Transverse colon (tissue), 4 donors: ENCODE results near the gene RNF144A. TPM values are rescaled to one million over a fixed set of nuclear protein-coding genes. Genes with fewer than 3 reads are reported as not detected.

ENCODE experiments used
- DNase-seq: peaks from one replicate; pipeline ENCODE4 v3.0.0-alpha.2; 2019
- H3K27ac ChIP-seq, 4 donors: fragments of 200-600 bp; sonication (generic); 2 replicates each; pipeline ENCODE4 v1.5.1; 2016 to 2018; ENCODE audit warnings: inconsistent platforms in 4 of 4
- H3K27me3 ChIP-seq: fragments of 200-600 bp; sonication (generic); 2 replicates; pipeline ENCODE4 v1.5.1; 2017; ENCODE audit warnings: inconsistent platforms
- H3K36me3 ChIP-seq, 4 donors: fragments of 200-600 bp; sonication (generic); 2 replicates each; pipeline ENCODE4 v1.5.1; 2017 to 2019; ENCODE audit warnings: inconsistent platforms in 4 of 4
- H3K4me1 ChIP-seq, 4 donors: fragments of 200-600 bp; sonication (generic); 2 replicates each; pipeline ENCODE4 v1.5.1; 2017 to 2020; ENCODE audit warnings: inconsistent platforms in 4 of 4
- H3K4me3 ChIP-seq, 4 donors: fragments of 200-600 bp; sonication (generic); 1 replicate in 1 of 4; 2 replicates in 3 of 4; pipeline versions ENCODE4 v1.5.1 to v1.6.1; 2017 to 2019; ENCODE audit warnings: inconsistent platforms in 4 of 4
- H3K9me3 ChIP-seq, 2 donors: fragments of 200-600 bp; sonication (generic); 2 replicates each; pipeline ENCODE4 v1.5.1; 2017 to 2019; ENCODE audit warnings: inconsistent platforms in 2 of 2
- EP300 ChIP-seq: sonication (generic); formaldehyde crosslinking; IDR thresholded peaks from one replicate; pipeline ENCODE4 v1.6.1; 2017; ENCODE audit warnings: antibody characterized with exemption, low read depth
- POLR2A ChIP-seq: fragments of 450-650 bp; IDR thresholded peaks from one replicate; pipeline ENCODE4 v1.6.1; 2016; ENCODE audit warnings: antibody characterized with exemption, mild to moderate bottlenecking, moderate library complexity
- POLR2AphosphoS5 ChIP-seq, 3 donors: sonication (generic); formaldehyde crosslinking; IDR thresholded peaks; one replicate each; pipeline ENCODE4 v1.6.1; 2016; ENCODE audit warnings: antibody characterized with exemption in 3 of 3
- WGBS, 2 donors: methylation state at CpG; one replicate each; pipeline ENCODE4 v1.1.5; 2018; ENCODE audit warnings: low coverage in 1 of 2; 5-methylcytosine and 5-hydroxymethylcytosine counted together
- in situ Hi-C, 4 donors: fragments of 200-750 bp; cut with MboI; loops; one replicate each; pipeline versions ENCODE4 v1.15.0 to v1.15.1; 2017; ENCODE audit warnings: low sequenced_read_pairs in 3 of 4, low pct_ligation_motif_present in 1 of 4, low pct_unique_long_range_greater_than_20kb in 1 of 4
- intact Hi-C: fragments of 100-400 bp; cut with DNase I; formaldehyde crosslinking; loops from one replicate; pipeline ENCODE4 v1.15.1; 2023; ENCODE audit warnings: low total_unique reads
- total RNA-seq, 4 donors: library from RNA; depleted of rRNA; stranded (reverse); fragments of >200 nt; gene quantifications; one replicate each; pipeline ENCODE4 v1.1.0, GENCODE V29; 2016
- TF ChIP-seq, protein P1 (sequence below), 5 experiments: fragments of 200-600 bp in 3 of 5; fragments of 450-650 bp in 2 of 5; sonication (generic) in 3 of 5; IDR thresholded peaks; 1 replicate in 2 of 5; 2 replicates in 3 of 5; pipeline ENCODE4 v1.5.1; 2016 to 2017; ENCODE audit warnings: antibody characterized with exemption in 5 of 5, inconsistent platforms in 3 of 5, mild to moderate bottlenecking in 2 of 5, moderate library complexity in 1 of 5

RNF144A gene
- total RNA-seq, 4 donors from 2014 or later = 24.0 to 145 (median 83.0) TPM

GRCh38 chr2:6942848-6943247 is 25.6 kb downstream of the RNF144A start:
- Histone ChIP-seq H3K9me3 (no peaks in the 10 kb centered on the region), H3K27me3 (no peaks in the 10 kb centered on the region), H3K4me3 (no peak overlapping the region), H3K36me3 (no peaks in the 10 kb centered on the region), H3K4me1 (peaks cover 0 to 3% (median 0%) of the 10 kb centered on the region in 4 donors), H3K27ac (no peak overlapping the region)
- DNase-seq = no peak
- WGBS, 2 donors = 91% methylated on average over 8 of the region's 8 CpGs
- intact Hi-C loops (no loop called here), in situ Hi-C loops (no loop called here)
- TF ChIP-seq, protein P1, sequence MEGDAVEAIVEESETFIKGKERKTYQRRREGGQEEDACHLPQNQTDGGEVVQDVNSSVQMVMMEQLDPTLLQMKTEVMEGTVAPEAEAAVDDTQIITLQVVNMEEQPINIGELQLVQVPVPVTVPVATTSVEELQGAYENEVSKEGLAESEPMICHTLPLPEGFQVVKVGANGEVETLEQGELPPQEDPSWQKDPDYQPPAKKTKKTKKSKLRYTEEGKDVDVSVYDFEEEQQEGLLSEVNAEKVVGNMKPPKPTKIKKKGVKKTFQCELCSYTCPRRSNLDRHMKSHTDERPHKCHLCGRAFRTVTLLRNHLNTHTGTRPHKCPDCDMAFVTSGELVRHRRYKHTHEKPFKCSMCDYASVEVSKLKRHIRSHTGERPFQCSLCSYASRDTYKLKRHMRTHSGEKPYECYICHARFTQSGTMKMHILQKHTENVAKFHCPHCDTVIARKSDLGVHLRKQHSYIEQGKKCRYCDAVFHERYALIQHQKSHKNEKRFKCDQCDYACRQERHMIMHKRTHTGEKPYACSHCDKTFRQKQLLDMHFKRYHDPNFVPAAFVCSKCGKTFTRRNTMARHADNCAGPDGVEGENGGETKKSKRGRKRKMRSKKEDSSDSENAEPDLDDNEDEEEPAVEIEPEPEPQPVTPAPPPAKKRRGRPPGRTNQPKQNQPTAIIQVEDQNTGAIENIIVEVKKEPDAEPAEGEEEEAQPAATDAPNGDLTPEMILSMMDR (IDR thresholded peaks at IDR 0.05) = no peak
- TF ChIP-seq POLR2AphosphoS5 (IDR thresholded peaks at IDR 0.05) (no peak), POLR2A (no peak), EP300 (no peak)

DNA sequence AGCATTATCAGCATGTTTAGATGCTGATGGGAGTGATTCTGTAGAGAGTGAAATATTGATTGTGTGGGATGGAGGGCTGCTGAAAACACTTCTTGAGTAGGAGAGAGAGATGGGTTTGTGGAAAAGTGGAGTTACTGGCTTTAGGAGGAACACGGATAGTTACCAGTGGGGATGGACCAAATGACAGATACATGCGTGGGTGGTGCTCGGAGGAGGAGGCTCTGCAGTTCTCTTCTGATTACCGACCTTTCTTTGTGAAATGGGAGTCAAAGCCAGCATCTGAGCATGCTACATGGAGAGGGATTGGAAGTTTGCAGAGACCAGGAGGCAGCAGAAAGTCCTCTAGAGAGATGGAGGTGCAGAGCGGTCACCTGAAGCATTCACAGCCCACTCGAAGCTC is 26.3 kb downstream of the RNF144A start:
- H3K9me3 ChIP-seq = no peaks in the 10 kb centered on the region
- no peak for DNase-seq
- no peaks in the 10 kb centered on the region for H3K36me3 ChIP-seq
- H3K27ac ChIP-seq = no peak overlapping the region
- 87 to 100% methylated on average over 1 to 6 of the region's 6 CpGs for WGBS, 2 donors
- intact Hi-C loops = no loop called here
- in situ Hi-C loops = no loop called here
- peaks cover 0 to 3% (median 0%) of the 10 kb centered on the region in 4 donors for H3K4me1 ChIP-seq
- H3K4me3 ChIP-seq = no peak overlapping the region
- TF ChIP-seq POLR2A = no peak
- TF ChIP-seq POLR2AphosphoS5 (IDR thresholded peaks at IDR 0.05) = no peak
- no peak for TF ChIP-seq EP300
- TF ChIP-seq, protein P1 (IDR thresholded peaks at IDR 0.05) = no peak
- H3K27me3 ChIP-seq = no peaks in the 10 kb centered on the region

- peaks cover 0 to 3% (median 0%) of the 10 kb centered on the region in 4 donors for H3K4me1 ChIP-seq
- H3K27me3 ChIP-seq = no peaks in the 10 kb centered on the region
- H3K36me3 ChIP-seq = no peaks in the 10 kb centered on the region
- WGBS, 2 donors = 94% methylated on average over 8 of the region's 8 CpGs; no CpG with 5 or more reads in 1 of the 2 donors
- H3K9me3 ChIP-seq = no peaks in the 10 kb centered on the region
- DNase-seq = no peak
- H3K4me3 ChIP-seq = no peak overlapping the region
- TF ChIP-seq POLR2A = no peak
- TF ChIP-seq, protein P1 (IDR thresholded peaks at IDR 0.05) = no peak
- in situ Hi-C loops (no loop called here), intact Hi-C loops (no loop called here)
- peak overlapping the region in 1 of 4 donors; percentile 39 for H3K27ac ChIP-seq
Measured at GRCh38 chr2:6943971-6944370, 26.8 kb downstream of the RNF144A start.

DNA sequence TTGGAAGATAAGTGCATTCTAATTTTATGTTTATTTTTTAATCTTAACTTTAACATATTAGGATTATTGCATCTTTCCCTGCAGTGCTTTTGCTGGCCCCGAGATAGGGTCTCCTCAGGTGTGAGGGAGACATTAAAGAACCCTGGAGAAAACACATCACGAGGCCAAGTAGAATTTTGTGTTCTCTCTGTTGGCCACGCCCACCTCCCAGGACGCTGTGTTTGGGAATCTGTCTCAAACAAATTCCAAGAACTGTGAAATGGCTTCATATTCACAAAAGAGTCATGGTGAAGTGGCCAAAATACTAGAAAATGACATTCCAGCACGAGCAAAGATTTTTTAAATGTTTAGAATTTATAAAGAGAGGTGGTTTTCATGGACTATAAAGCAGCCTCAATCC is 27.3 kb downstream of the RNF144A start:
- no peak for TF ChIP-seq EP300
- TF ChIP-seq POLR2A = no peak
- TF ChIP-seq, protein P1 (IDR thresholded peaks at IDR 0.05) = no peak
- no peak for TF ChIP-seq POLR2AphosphoS5 (IDR thresholded peaks at IDR 0.05)
- peak overlapping the region in 3 of 4 donors; percentile 19 to 39 (median 24) for H3K27ac ChIP-seq

More for the DNA sequence above, 27.3 kb downstream of the RNF144A start:
- Histone ChIP-seq H3K36me3 (no peaks in the 10 kb centered on the region), H3K4me3 (no peak overlapping the region), H3K9me3 (no peaks in the 10 kb centered on the region), H3K27me3 (no peaks in the 10 kb centered on the region), H3K4me1 (peaks cover 0 to 3% (median 0%) of the 10 kb centered on the region in 4 donors)
- in situ Hi-C loops = no loop called here
- WGBS, 2 donors = 84% methylated on average over 5 of the region's 5 CpGs
- intact Hi-C loops = no loop called here
- no peak for DNase-seq
